Measurements from ENCODE around the gene TNS3. TPM values are rescaled to one million over a fixed set of nuclear protein-coding genes. Genes with fewer than 3 reads are reported as not detected.

Gene TNS3
- total RNA-seq, 1 donor from 2014 or later = 92.9 TPM

GRCh38 chr7:47358944-47359588 is 222.8 kb downstream of the TNS3 start:
- no peak overlapping the region for H3K9ac ChIP-seq (ENCODE audit: low read length)
- no peak overlapping the region for H2AFZ ChIP-seq (ENCODE audit: low read depth, low read length)
- no peak for TF ChIP-seq EZH2 (IDR thresholded peaks at IDR 0.05; ENCODE audit: insufficient read depth, low read length)
- TF ChIP-seq CTCF (IDR thresholded peaks at IDR 0.05; ENCODE audit: insufficient read depth, low read depth, low read length) = no peak
- no peak overlapping the region for H3K27ac ChIP-seq (ENCODE audit: low read depth, low read length)
- no peak for FAIRE-seq
- Mint-ChIP-seq H3K4me1 (ENCODE audit: low read depth, unreplicated experiment) (peaks cover 9% of the 10 kb centered on the region), H3K36me3 (ENCODE audit: low read depth, unreplicated experiment) (peaks cover 7% of the 10 kb centered on the region), H3K9me3 (ENCODE audit: unreplicated experiment) (no peaks in the 10 kb centered on the region), H3K4me3 (ENCODE audit: unreplicated experiment) (no peak overlapping the region), H3K27me3 (ENCODE audit: low read depth, unreplicated experiment) (no peaks in the 10 kb centered on the region), H3K27ac (ENCODE audit: unreplicated experiment) (no peak overlapping the region)
- no peak overlapping the region for H3K4me2 ChIP-seq (ENCODE audit: low read length)
- H3K79me2 ChIP-seq (ENCODE audit: insufficient read depth, low read length) = peaks cover 49% of the 10 kb centered on the region
- H3K4me1 ChIP-seq (ENCODE audit: insufficient read depth, low read length) = peaks cover 16% of the 10 kb centered on the region
- no peak for DNase-seq (ENCODE audit: low read depth)
- peaks cover 5% of the 10 kb centered on the region for H3K36me3 ChIP-seq (ENCODE audit: insufficient read depth, low read length)
- H3K27me3 ChIP-seq (ENCODE audit: insufficient read depth, low read length) = peaks cover 3% of the 10 kb centered on the region
- no peak overlapping the region for H3K4me3 ChIP-seq (ENCODE audit: insufficient read depth, low read depth, low read length)
- peaks cover 100% of the 10 kb centered on the region for H4K20me1 ChIP-seq (ENCODE audit: insufficient read depth, low read length)
- H3K9me3 ChIP-seq (ENCODE audit: insufficient read depth, low read depth, low read length) = no peaks in the 10 kb centered on the region

- peaks cover 8% of the 10 kb centered on the region for H3K36me3 Mint-ChIP-seq (ENCODE audit: low read depth, unreplicated experiment)
- FAIRE-seq (no peak), DNase-seq (ENCODE audit: low read depth) (no peak)
- no peak overlapping the region for H3K4me3 Mint-ChIP-seq (ENCODE audit: unreplicated experiment)
- H3K4me1 Mint-ChIP-seq (ENCODE audit: low read depth, unreplicated experiment) = peaks cover 9% of the 10 kb centered on the region
- Histone ChIP-seq H4K20me1 (ENCODE audit: insufficient read depth, low read length) (peaks cover 100% of the 10 kb centered on the region), H3K4me1 (ENCODE audit: insufficient read depth, low read length) (peaks cover 16% of the 10 kb centered on the region), H3K4me2 (ENCODE audit: low read length) (no peak overlapping the region), H3K4me3 (ENCODE audit: insufficient read depth, low read depth, low read length) (no peak overlapping the region), H2AFZ (ENCODE audit: low read depth, low read length) (no peak overlapping the region), H3K79me2 (ENCODE audit: insufficient read depth, low read length) (peaks cover 44% of the 10 kb centered on the region), H3K9me3 (ENCODE audit: insufficient read depth, low read depth, low read length) (no peaks in the 10 kb centered on the region), H3K36me3 (ENCODE audit: insufficient read depth, low read length) (peaks cover 4% of the 10 kb centered on the region), H3K9ac (ENCODE audit: low read length) (no peak overlapping the region), H3K27ac (ENCODE audit: low read depth, low read length) (no peak overlapping the region), H3K27me3 (ENCODE audit: insufficient read depth, low read length) (peaks cover 3% of the 10 kb centered on the region)
- H3K9me3 Mint-ChIP-seq (ENCODE audit: unreplicated experiment) = no peaks in the 10 kb centered on the region
- TF ChIP-seq EZH2 (IDR thresholded peaks at IDR 0.05; ENCODE audit: insufficient read depth, low read length) (no peak), CTCF (IDR thresholded peaks at IDR 0.05; ENCODE audit: insufficient read depth, low read depth, low read length) (no peak)
- H3K27me3 Mint-ChIP-seq (ENCODE audit: low read depth, unreplicated experiment) = no peaks in the 10 kb centered on the region
- no peak overlapping the region for H3K27ac Mint-ChIP-seq (ENCODE audit: unreplicated experiment)
Measured at GRCh38 chr7:47358357-47358756, 223.6 kb downstream of the TNS3 start.

- DNase-seq (ENCODE audit: low read depth) = no peak
- peaks cover 100% of the 10 kb centered on the region for H4K20me1 ChIP-seq (ENCODE audit: insufficient read depth, low read length)
- H2AFZ ChIP-seq (ENCODE audit: low read depth, low read length) = no peak overlapping the region
- no peak overlapping the region for H3K4me2 ChIP-seq (ENCODE audit: low read length)
- H3K4me1 Mint-ChIP-seq (ENCODE audit: low read depth, unreplicated experiment) = peaks cover 9% of the 10 kb centered on the region
- H3K9me3 ChIP-seq (ENCODE audit: insufficient read depth, low read depth, low read length) = no peaks in the 10 kb centered on the region
- peaks cover 12% of the 10 kb centered on the region for H3K36me3 Mint-ChIP-seq (ENCODE audit: low read depth, unreplicated experiment)
- no peak for TF ChIP-seq CTCF (IDR thresholded peaks at IDR 0.05; ENCODE audit: insufficient read depth, low read depth, low read length)
- H3K4me3 Mint-ChIP-seq (ENCODE audit: unreplicated experiment) = no peak overlapping the region
- H3K27ac Mint-ChIP-seq (ENCODE audit: unreplicated experiment) = peak overlapping the region; percentile 51
- H3K9ac ChIP-seq (ENCODE audit: low read length) = no peak overlapping the region
- no peak overlapping the region for H3K4me3 ChIP-seq (ENCODE audit: insufficient read depth, low read depth, low read length)
- H3K4me1 ChIP-seq (ENCODE audit: insufficient read depth, low read length) = peaks cover 16% of the 10 kb centered on the region
- peaks cover 3% of the 10 kb centered on the region for H3K27me3 ChIP-seq (ENCODE audit: insufficient read depth, low read length)
- H3K9me3 Mint-ChIP-seq (ENCODE audit: unreplicated experiment) = no peaks in the 10 kb centered on the region
- no peak overlapping the region for H3K27ac ChIP-seq (ENCODE audit: low read depth, low read length)
- H3K36me3 ChIP-seq (ENCODE audit: insufficient read depth, low read length) = no peaks in the 10 kb centered on the region
- FAIRE-seq = no peak
- H3K27me3 Mint-ChIP-seq (ENCODE audit: low read depth, unreplicated experiment) = no peaks in the 10 kb centered on the region
- peaks cover 39% of the 10 kb centered on the region for H3K79me2 ChIP-seq (ENCODE audit: insufficient read depth, low read length)
Measured at GRCh38 chr7:47357863-47358262, 224.0 kb downstream of the TNS3 start.
